GM18520 (cell line): ENCODE results near the gene PRAMEF2.
"Not testable (repeated sequence)": the region's sequence is repeated elsewhere in the genome, so short reads cannot be mapped to it uniquely, and the experiment has no call there.

Source experiments
- ATAC-seq: cut with Tn5 transposase; IDR thresholded peaks from one replicate; pipeline ENCODE4 v1.9.1; 2021; ENCODE audit not compliant: unreplicated experiment

PRAMEF2 gene, protein sequence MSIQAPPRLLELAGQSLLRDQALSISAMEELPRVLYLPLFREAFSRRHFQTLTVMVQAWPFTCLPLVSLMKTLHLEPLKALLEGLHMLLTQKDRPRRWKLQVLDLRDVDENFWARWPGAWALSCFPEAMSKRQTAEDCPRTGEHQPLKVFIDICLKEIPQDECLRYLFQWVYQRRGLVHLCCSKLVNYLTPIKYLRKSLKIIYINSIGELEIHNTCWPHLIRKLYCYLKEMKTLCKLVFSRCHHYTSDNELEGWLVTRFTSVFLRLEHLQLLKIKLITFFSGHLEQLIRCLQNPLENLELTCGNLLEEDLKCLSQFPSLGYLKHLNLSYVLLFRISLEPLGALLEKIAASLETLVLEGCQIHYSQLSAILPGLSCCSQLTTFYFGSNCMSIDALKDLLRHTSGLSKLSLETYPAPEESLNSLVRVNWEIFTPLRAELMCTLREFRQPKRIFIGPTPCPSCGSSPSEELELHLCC

DNA sequence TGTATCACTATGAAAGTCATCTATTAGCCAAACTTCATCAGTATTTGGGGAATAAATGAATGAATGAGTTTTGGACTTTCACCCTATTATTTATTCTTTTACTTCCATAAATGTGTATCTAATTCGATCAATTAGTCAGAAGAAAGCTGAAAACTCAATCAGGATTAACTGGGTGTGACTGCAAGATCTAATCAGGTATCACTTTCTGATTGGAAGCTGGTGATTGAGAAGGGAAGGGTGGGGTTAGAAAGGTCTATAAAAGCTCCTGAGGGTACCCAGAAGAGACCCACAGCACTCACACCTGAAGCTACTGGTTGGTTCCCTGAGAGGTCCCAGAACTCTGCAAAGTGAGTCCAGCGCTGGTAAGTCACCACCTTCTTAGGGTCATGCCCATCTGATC, at the start of gene PRAMEF2:
Gene PRAMEF2 (plus strand): TSS at position 301 of the 400 bp plus-strand sequence. CDS start 1,924 bp downstream, outside the sequence.
- ATAC-seq: not testable (repeated sequence)

DNA sequence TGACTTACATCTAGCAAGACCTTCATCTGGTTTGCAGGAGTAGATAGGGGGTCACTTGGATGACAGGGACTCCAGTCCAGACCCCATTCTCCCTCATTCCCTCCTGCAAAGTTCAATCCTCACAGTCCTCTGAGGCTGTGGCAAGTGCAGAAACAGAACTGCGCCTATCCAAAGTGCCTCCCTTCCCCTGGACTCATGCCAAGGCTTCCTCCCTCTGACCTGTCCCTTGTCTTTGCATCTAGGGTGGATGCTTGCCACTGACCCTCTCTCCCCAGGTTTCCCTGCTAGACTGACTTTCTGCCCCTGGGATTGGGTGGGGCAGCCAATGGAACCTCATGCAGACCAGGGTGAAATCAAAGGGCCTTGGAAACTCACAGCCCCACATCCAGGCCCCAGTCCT, 47.0 kb upstream of the PRAMEF2 start:
- no peak for ATAC-seq

DNA sequence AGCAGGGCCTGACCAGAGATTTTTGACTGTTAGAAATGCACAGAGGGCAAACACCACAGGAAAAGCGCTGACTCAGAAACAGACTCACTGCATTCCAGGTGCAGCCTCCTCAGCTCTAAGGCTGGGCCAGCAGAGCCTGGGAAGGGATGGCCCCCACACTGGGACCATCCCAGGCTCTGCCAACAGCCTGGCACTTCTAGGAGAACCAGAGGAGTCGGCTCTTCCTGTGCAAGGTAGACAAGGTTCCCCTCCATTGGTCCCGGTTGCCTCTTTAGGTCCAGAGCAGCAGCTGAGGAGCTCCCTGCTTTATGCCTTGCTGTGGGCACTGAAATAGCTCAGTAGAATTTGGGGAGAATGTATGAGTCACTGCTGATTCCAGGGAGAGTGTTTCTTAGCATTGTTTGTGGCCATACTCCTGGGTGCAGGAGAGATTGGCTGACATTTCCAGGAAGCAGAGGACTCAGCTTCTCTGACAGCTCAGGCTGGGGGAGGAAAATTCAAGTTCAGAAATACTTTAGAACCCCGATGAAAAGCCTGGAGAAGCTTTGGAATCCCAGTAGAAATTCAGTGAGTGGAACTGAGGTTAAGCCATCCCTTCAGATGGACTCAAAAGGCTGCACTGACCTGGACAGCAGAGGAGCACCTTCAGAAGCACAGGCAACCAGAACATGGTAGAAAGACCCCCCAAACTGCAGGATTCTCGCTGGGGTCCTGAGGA, 46.0 kb upstream of the PRAMEF2 start:
- ATAC-seq: no peak

DNA sequence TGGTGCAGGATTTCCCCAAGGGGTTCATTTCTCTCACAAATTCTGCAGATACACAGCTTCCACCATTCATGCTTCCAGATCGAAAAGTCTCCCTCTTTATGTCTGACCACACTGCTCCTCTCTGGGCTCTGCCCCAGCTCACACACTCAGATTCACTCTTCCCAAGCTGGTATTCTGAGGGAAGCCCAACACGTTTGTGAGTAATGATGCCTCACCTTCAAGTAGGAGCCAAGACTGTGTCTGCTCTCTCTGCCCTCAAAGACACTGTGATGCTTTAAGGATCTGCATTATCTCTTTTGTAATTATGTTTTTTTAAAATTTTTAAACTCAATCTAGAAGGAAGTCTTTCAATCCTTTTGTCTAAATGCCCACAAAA, 45.5 kb upstream of the PRAMEF2 start:
- no peak for ATAC-seq

DNA sequence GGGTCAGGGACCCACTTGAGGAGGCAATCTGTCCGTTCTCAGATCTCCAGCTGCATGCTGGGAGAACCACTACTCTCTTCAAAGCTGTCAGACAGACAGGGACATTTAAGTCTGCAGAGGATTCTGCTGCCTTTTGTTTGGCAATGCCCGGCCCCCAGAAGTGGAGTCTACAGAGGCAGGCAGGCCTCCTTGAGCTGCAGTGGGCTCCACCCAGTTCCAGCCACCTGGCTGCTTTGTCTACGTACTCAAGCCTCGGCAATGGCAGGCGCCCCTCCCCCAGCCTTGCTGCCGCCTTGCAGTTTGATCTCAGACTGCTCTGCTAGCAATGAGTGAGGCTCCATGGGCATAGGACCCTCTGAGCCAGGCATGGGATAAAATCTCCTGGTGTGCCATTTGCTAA, 37.8 kb upstream of the PRAMEF2 start:
- not testable (repeated sequence) for ATAC-seq

DNA sequence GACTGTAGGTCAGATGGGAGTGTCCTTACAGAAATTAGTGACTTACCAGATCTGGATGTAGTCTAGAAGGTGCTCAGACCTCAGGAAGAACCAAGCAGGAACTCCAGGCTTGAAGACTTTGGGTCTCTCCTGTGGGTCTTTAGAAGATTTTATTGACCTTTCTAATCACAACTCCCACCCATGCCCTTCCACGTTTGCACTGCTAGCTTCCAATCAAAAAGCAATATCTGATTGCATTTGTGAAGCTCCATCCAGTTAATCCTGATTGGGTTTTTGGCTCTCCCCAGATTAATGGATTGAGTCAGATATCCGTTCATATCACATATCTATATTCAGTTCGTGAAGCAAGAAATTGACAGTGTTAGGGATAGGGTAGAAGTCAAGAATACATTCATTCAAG, 25.6 kb upstream of the PRAMEF2 start, which contains the start of gene PRAMEF11:
Gene PRAMEF11 (minus strand): TSS at position 101 of the 400 bp plus-strand sequence. CDS start 2,621 bp downstream, outside the sequence.
- ATAC-seq: not testable (repeated sequence)

DNA sequence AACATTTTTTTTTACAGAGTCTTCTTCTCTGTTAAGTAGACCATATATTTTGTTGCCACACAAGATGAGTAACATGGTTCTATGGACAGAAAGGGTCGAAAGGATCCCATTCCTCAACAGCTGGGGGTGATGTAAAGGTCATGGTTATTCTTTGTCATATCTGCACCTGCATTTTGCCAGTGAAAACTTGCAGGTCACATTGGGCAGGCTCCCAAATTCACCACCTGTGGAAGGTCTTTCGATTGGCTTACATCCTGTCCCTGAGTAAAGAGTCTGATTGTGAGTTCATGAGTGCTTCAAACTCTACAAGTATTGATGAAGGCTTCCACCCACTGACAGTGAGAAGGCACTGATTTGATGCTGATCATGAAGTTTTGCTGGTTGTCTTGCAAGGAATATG, 23.6 kb upstream of the PRAMEF2 start:
- ATAC-seq: not testable (repeated sequence)

DNA sequence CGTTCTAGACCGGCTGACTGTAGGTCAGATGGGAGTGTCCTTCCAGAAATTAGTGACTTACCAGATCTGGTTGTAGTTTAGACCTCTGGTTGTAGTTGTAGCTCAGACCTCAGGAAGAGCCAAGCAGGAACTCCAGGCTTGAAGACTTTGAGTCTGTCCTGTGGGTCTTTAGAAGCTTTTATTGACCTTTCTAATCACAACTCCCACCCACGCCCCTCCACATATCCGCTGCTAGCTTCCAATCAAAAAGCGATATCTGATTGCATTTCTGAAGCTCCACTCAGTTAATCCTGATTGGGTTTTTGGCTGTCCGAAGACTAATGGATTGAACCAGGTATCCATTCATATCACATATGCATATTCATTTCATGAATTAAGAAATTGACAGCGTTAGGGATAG, 8.3 kb upstream of the PRAMEF2 start, which contains the start of gene HNRNPCL1:
Gene HNRNPCL1 (minus strand): TSS at position 101 of the 400 bp plus-strand sequence. CDS start 431 bp downstream, outside the sequence.
- not testable (repeated sequence) for ATAC-seq

DNA sequence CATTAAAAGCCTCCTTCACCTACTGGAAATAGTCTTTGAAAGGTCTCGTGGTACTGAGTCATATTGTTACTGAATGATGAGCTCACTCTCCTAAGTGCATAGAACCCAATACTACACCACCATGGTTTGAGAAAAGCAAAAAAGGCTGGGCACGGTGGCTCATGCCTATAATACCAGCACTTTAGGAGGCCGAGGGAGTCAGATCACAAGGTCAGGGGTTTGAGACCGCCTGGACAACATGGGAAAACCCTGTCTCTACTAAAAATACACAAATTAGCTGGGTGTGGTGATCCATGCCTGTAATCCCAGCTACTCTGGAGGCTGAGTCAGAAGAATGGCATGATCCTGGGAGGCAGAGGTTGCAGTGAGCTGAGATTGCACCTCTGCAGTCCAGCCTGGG, 5.1 kb upstream of the PRAMEF2 start:
- no peak for ATAC-seq

DNA sequence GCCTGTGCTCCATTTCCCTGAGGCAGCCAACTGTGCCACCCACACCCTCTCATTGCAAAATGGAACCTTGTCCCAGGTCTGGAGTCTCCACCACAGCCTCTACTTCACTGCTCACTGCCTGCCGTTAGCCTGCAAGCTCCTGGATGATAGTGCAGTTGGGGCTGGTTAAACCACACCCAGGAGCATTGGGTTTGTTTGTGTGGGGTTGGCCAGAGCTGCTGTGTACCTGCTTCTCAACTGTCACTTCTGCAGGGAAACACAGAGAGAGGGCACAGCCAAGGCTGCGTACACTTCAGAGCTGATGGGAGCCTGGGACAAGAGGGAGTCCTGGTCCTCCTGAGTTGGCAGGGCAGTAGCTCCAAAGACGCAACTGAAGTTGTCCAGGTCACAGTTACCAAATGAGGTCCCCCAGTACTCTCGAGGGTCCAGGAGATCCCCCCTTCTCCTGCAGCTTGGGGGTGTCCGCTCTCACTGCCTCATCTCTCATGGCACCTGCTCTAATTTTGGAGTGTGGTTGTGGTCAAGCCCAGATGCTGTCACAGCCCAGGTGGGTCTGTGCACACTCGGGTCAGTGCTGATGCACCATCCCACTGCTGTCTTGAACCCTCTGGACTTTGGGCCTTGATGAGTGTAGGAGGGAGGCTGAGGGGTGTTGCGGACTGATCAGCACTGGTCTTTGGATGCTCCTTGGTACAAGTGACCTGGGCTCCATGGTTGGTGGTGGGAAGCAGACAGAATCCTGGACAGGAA, 6.4 kb downstream of the PRAMEF2 start:
- not testable (repeated sequence) for ATAC-seq

DNA sequence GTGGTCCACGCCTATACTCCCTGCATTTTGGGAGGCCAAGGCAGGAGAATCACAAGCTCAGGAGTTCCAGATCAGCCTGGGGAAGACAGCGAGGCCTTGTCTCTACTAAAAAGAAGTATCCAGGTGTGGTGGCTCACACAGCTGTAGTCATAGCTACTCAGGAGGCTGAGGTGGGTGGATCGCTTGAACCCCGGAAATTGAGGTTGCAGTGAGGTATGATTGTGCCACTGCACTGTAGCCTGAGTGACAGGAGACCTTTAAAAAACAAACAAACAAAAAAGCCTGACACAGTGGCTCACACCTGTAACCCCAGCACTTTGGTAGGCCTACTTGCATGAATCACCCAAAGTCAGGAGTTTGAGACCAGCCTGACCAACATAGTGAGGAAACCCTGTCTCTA, 21.6 kb downstream of the PRAMEF2 start:
- ATAC-seq: not testable (repeated sequence)

DNA sequence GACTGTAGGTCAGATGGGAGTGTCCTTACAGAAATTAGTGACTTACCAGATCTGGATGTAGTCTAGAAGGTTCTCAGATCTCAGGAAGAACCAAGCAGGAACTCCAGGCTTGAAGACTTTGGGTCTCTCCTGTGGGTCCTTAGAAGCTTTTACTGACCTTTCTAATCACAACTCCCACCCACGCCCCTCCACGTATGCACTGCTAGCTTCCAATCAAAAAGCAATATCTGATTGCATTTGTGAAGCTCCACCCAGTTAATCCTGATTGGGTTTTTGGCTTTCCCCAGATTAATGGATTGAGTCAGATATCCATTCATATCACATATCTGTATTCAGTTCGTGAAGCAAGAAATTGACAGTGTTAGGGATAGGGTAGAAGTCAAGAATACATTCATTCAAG, 29.2 kb downstream of the PRAMEF2 start, which contains the start of gene PRAMEF4:
Gene PRAMEF4 (minus strand): TSS at position 101 of the 400 bp plus-strand sequence. CDS start 2,807 bp downstream, outside the sequence.
- ATAC-seq: not testable (repeated sequence)

DNA sequence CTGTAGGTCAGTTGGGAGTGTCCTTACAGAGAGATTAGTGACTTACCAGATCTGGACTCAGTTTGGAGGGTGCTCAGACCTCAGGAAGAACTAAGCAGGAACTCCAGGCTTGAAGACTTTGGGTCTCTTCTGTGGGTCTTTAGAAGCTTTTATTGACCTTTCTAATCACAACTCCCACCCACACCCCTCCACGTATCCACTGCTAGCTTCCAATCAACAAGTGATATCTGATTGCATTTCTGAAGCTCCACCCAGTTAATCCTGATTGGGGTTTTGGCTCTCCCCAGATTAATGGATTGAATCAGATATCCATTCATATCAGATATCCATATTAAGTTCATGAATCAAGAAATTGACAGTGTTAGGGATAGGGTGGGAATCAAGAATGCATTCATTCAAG, 41.3 kb downstream of the PRAMEF2 start, which contains the start of gene PRAMEF10:
Gene PRAMEF10 (minus strand): TSS at position 101 of the 400 bp plus-strand sequence. CDS start 2,423 bp downstream, outside the sequence.
- ATAC-seq: not testable (repeated sequence)

DNA sequence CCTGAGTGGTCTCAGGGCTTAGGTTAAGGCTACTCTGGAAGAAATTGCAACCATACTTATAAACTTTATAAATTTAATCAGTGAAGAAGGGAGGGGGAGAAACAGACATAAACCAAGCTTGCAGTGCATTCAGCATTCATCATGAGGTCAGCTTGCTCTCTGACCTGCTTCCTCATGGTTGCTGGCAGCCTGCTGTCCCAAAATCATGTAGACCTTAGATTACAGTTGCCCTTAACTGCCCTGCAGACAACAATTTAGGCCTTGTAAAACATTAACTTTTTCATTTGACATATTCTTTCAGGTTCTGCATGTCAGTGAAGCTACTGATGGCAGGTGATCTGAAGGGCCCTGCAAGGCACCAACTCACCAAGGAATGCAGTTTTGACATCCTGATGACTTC, 42.3 kb downstream of the PRAMEF2 start:
- not testable (repeated sequence) for ATAC-seq

DNA sequence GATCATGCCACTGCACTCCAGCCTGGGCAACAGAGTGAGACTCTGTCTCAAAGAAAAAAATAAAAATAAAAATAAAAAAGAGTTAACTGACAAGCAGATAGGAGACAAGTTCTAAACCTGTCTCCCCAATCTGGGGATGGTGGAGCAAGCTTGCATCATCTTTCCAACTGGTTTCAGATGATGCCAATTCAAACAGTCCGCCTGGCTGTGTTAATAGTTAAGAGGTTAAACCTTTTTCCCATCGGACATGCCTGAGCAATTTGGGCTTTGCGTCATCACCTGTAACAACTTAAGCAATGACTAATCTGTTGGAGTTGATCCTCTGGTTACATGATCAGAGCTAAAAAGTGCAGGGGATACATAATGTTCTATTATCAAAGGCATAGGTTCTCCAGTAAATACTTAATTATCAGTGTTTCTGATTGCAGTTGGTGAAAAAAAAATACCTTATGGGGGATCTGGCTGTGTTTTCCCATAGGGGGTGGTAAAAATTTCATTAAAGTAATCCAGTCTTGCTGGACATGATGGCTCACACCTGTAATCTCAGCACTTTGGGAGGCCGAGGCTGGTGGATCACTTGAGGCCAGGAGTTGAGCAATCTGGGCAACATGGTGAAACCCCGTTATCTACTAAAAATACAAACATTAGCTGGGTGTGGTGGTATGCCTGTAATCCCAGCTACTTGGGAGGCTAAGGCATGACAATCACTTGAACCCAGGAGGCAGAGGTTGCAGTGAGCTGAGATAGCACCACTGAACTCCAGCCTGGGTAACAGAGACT, 47.1 kb downstream of the PRAMEF2 start:
- ATAC-seq: not testable (repeated sequence)
